D721Med (cell line): ENCODE data around the gene ZFP62.

Experiments
- DNase-seq: peaks from one replicate; pipeline ENCODE4 v3.0.0; 2011; ENCODE audit warnings: low spot score; ENCODE audit not compliant: insufficient read length
- FAIRE-seq: peaks from 2 replicates; lab custom pipeline; 2011; peaks lifted over from hg19 to GRCh38; lab: Jason Lieb, UNC
- CTCF ChIP-seq: IDR thresholded peaks from 2 replicates; pipeline ENCODE4 v1.5.1; 2012; ENCODE audit warnings: mild to moderate bottlenecking, control low read depth; ENCODE audit not compliant: insufficient read depth; ENCODE audit errors: missing control alignments

Gene ZFP62

GRCh38 chr5:180866985-180867384 is 5.9 kb upstream of the ZFP62 start:
- DNase-seq (no peak), FAIRE-seq (no peak)
- no peak for TF ChIP-seq CTCF

GRCh38 chr5:180865981-180866695 is 5.1 kb upstream of the ZFP62 start:
- no peak for TF ChIP-seq CTCF
- no peak for FAIRE-seq
- no peak for DNase-seq

- DNase-seq: no peak
- TF ChIP-seq CTCF: no peak
- no peak for FAIRE-seq
These were observed 1.6 kb upstream of the ZFP62 start for GRCh38 chr5:180862645-180863044.

- TF ChIP-seq CTCF: peak; percentile 24
- DNase-seq (peak; percentile 32), FAIRE-seq (no peak)
These were observed 696 bp downstream of the ZFP62 start for GRCh38 chr5:180860273-180860886.

GRCh38 chr5:180858586-180858985 is 2.5 kb downstream of the ZFP62 start:
- TF ChIP-seq CTCF: no peak
- FAIRE-seq (no peak), DNase-seq (no peak)

GRCh38 chr5:180853848-180854176 is 7.3 kb downstream of the ZFP62 start:
- DNase-seq: no peak
- TF ChIP-seq CTCF: no peak
- FAIRE-seq: no peak

GRCh38 chr5:180853121-180853847 is 7.8 kb downstream of the ZFP62 start:
- FAIRE-seq (no peak), DNase-seq (no peak)
- no peak for TF ChIP-seq CTCF
